ENCODE data around the gene LPA. TPM values are rescaled to one million over a fixed set of nuclear protein-coding genes. Genes with fewer than 3 reads are reported as not detected.
"Not testable (repeated sequence)": the region's sequence is repeated elsewhere in the genome, so short reads cannot be mapped to it uniquely, and the experiment has no call there.

The LPA gene
- total RNA-seq, 1 donor from 2014 or later = not detected

GRCh38 chr6:160586374-160586773, 77.7 kb downstream of the LPA start:
- intact Hi-C loops (cut with DNase I) = no loop called here
- Histone ChIP-seq H3K36me3 (no peaks in the 10 kb centered on the region), H3K27ac (no peak overlapping the region), H3K4me3 (no peak overlapping the region), H3K27me3 (no peaks in the 10 kb centered on the region), H3K4me1 (no peaks in the 10 kb centered on the region), H3K9me3 (no peaks in the 10 kb centered on the region)
- no peak for TF ChIP-seq CTCF (IDR thresholded peaks at IDR 0.05)
- no peak for DNase-seq (ENCODE audit: low spot score in 2 of 2)

- H3K4me1 ChIP-seq = no peaks in the 10 kb centered on the region
- H3K27me3 ChIP-seq = no peaks in the 10 kb centered on the region
- H3K4me3 ChIP-seq = no peak overlapping the region
- H3K27ac ChIP-seq = no peak overlapping the region
- no peaks in the 10 kb centered on the region for H3K36me3 ChIP-seq
- no peak for DNase-seq (ENCODE audit: low spot score in 2 of 2)
- intact Hi-C loops (cut with DNase I) = no loop called here
- no peaks in the 10 kb centered on the region for H3K9me3 ChIP-seq
- TF ChIP-seq CTCF (IDR thresholded peaks at IDR 0.05) = no peak
Measured at GRCh38 chr6:160583794-160584193, 80.3 kb downstream of the LPA start.

- Histone ChIP-seq H3K27ac (no peak overlapping the region), H3K36me3 (no peaks in the 10 kb centered on the region), H3K9me3 (no peaks in the 10 kb centered on the region), H3K4me3 (no peak overlapping the region), H3K27me3 (no peaks in the 10 kb centered on the region), H3K4me1 (no peaks in the 10 kb centered on the region)
- intact Hi-C loops (cut with DNase I) = no loop called here
- TF ChIP-seq CTCF (IDR thresholded peaks at IDR 0.05) = no peak
- DNase-seq (ENCODE audit: low spot score in 2 of 2) = no peak
Measured at GRCh38 chr6:160581406-160581805, 82.7 kb downstream of the LPA start.

GRCh38 chr6:160578515-160578914, 85.6 kb downstream of the LPA start:
- H3K4me3 ChIP-seq; H3K27ac ChIP-seq; H3K9me3 ChIP-seq; H3K27me3 ChIP-seq; DNase-seq (ENCODE audit: low spot score in 2 of 2); H3K36me3 ChIP-seq; intact Hi-C loops (cut with DNase I); H3K4me1 ChIP-seq: not testable (repeated sequence)

GRCh38 chr6:160573943-160574342, 90.1 kb downstream of the LPA start:
- H3K36me3 ChIP-seq = no peaks in the 10 kb centered on the region
- H3K27ac ChIP-seq = no peak overlapping the region
- DNase-seq (ENCODE audit: low spot score in 2 of 2) = no peak
- no peak overlapping the region for H3K4me3 ChIP-seq
- H3K4me1 ChIP-seq = no peaks in the 10 kb centered on the region
- H3K9me3 ChIP-seq = no peaks in the 10 kb centered on the region
- no peaks in the 10 kb centered on the region for H3K27me3 ChIP-seq
- TF ChIP-seq CTCF (IDR thresholded peaks at IDR 0.05) = no peak
- intact Hi-C loops (cut with DNase I) = no loop called here

GRCh38 chr6:160571201-160571600, 92.9 kb downstream of the LPA start:
- H3K36me3 ChIP-seq; H3K27me3 ChIP-seq; H3K4me1 ChIP-seq; H3K27ac ChIP-seq; H3K4me3 ChIP-seq; H3K9me3 ChIP-seq; DNase-seq (ENCODE audit: low spot score in 2 of 2); intact Hi-C loops (cut with DNase I): not testable (repeated sequence)

- Histone ChIP-seq H3K4me3 (no peak overlapping the region), H3K9me3 (no peaks in the 10 kb centered on the region), H3K27ac (no peak overlapping the region), H3K4me1 (no peaks in the 10 kb centered on the region), H3K27me3 (no peaks in the 10 kb centered on the region), H3K36me3 (no peaks in the 10 kb centered on the region)
- TF ChIP-seq CTCF (IDR thresholded peaks at IDR 0.05) = no peak
- intact Hi-C loops (cut with DNase I) = no loop called here
- no peak for DNase-seq (ENCODE audit: low spot score in 2 of 2)
Measured at GRCh38 chr6:160544802-160545201, 119.3 kb downstream of the LPA start.
